ENCODE results near the gene PROSER2.

DNA sequence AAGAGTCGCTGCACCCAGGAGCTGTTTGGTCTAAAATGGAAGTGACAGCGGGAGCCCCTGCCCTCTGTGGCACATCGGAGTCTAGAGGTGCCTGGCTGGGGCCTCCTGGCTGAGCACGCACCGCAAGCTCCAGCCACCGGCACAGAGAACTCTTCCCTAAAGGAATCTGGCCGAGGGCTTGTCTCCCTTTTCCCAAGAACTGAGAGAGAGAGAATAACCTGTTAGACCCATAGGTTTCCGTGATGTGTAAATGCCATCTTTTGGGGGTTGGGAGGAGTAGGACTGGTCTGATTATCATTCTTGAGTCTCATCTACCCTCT is 47.3 kb downstream of the PROSER2 start:
- TF ChIP-seq, protein P1, sequence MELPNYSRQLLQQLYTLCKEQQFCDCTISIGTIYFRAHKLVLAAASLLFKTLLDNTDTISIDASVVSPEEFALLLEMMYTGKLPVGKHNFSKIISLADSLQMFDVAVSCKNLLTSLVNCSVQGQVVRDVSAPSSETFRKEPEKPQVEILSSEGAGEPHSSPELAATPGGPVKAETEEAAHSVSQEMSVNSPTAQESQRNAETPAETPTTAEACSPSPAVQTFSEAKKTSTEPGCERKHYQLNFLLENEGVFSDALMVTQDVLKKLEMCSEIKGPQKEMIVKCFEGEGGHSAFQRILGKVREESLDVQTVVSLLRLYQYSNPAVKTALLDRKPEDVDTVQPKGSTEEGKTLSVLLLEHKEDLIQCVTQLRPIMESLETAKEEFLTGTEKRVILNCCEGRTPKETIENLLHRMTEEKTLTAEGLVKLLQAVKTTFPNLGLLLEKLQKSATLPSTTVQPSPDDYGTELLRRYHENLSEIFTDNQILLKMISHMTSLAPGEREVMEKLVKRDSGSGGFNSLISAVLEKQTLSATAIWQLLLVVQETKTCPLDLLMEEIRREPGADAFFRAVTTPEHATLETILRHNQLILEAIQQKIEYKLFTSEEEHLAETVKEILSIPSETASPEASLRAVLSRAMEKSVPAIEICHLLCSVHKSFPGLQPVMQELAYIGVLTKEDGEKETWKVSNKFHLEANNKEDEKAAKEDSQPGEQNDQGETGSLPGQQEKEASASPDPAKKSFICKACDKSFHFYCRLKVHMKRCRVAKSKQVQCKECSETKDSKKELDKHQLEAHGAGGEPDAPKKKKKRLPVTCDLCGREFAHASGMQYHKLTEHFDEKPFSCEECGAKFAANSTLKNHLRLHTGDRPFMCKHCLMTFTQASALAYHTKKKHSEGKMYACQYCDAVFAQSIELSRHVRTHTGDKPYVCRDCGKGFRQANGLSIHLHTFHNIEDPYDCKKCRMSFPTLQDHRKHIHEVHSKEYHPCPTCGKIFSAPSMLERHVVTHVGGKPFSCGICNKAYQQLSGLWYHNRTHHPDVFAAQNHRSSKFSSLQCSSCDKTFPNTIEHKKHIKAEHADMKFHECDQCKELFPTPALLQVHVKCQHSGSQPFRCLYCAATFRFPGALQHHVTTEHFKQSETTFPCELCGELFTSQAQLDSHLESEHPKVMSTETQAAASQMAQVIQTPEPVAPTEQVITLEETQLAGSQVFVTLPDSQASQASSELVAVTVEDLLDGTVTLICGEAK (IDR thresholded peaks at IDR 0.05), result no peak
- TF ChIP-seq, protein P1 (CRISPR knock-in tag; IDR thresholded peaks at IDR 0.05), result no peak
- TF ChIP-seq, protein P2, sequence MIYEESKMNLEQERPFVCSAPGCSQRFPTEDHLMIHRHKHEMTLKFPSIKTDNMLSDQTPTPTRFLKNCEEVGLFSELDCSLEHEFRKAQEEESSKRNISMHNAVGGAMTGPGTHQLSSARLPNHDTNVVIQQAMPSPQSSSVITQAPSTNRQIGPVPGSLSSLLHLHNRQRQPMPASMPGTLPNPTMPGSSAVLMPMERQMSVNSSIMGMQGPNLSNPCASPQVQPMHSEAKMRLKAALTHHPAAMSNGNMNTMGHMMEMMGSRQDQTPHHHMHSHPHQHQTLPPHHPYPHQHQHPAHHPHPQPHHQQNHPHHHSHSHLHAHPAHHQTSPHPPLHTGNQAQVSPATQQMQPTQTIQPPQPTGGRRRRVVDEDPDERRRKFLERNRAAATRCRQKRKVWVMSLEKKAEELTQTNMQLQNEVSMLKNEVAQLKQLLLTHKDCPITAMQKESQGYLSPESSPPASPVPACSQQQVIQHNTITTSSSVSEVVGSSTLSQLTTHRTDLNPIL (CRISPR knock-in tag; IDR thresholded peaks at IDR 0.05), result no peak
- TF ChIP-seq, protein P3, sequence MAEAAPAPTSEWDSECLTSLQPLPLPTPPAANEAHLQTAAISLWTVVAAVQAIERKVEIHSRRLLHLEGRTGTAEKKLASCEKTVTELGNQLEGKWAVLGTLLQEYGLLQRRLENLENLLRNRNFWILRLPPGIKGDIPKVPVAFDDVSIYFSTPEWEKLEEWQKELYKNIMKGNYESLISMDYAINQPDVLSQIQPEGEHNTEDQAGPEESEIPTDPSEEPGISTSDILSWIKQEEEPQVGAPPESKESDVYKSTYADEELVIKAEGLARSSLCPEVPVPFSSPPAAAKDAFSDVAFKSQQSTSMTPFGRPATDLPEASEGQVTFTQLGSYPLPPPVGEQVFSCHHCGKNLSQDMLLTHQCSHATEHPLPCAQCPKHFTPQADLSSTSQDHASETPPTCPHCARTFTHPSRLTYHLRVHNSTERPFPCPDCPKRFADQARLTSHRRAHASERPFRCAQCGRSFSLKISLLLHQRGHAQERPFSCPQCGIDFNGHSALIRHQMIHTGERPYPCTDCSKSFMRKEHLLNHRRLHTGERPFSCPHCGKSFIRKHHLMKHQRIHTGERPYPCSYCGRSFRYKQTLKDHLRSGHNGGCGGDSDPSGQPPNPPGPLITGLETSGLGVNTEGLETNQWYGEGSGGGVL (CRISPR knock-in tag; IDR thresholded peaks at IDR 0.05), result no peak
